Transverse colon (tissue), 4 donors: ENCODE results near the gene CDKN2D. TPM values are rescaled to one million over a fixed set of nuclear protein-coding genes. Genes with fewer than 3 reads are reported as not detected.
A peak's percentile ranks its signal among the peaks of the same experiment; 100 is the strongest.

Source experiments
- DNase-seq: peaks from one replicate; pipeline ENCODE4 v3.0.0-alpha.2; 2019
- H3K27ac ChIP-seq, 4 donors: fragments of 200-600 bp; sonication (generic); 2 replicates each; pipeline ENCODE4 v1.5.1; 2016 to 2018; ENCODE audit warnings: inconsistent platforms in 4 of 4
- H3K27me3 ChIP-seq: fragments of 200-600 bp; sonication (generic); 2 replicates; pipeline ENCODE4 v1.5.1; 2017; ENCODE audit warnings: inconsistent platforms
- H3K36me3 ChIP-seq, 4 donors: fragments of 200-600 bp; sonication (generic); 2 replicates each; pipeline ENCODE4 v1.5.1; 2017 to 2019; ENCODE audit warnings: inconsistent platforms in 4 of 4
- H3K4me1 ChIP-seq, 4 donors: fragments of 200-600 bp; sonication (generic); 2 replicates each; pipeline ENCODE4 v1.5.1; 2017 to 2020; ENCODE audit warnings: inconsistent platforms in 4 of 4
- H3K4me3 ChIP-seq, 4 donors: fragments of 200-600 bp; sonication (generic); 1 replicate in 1 of 4; 2 replicates in 3 of 4; pipeline versions ENCODE4 v1.5.1 to v1.6.1; 2017 to 2019; ENCODE audit warnings: inconsistent platforms in 4 of 4
- H3K9me3 ChIP-seq, 2 donors: fragments of 200-600 bp; sonication (generic); 2 replicates each; pipeline ENCODE4 v1.5.1; 2017 to 2019; ENCODE audit warnings: inconsistent platforms in 2 of 2
- CTCF ChIP-seq, 5 experiments: fragments of 200-600 bp in 3 of 5; fragments of 450-650 bp in 2 of 5; sonication (generic) in 3 of 5; IDR thresholded peaks; 1 replicate in 2 of 5; 2 replicates in 3 of 5; pipeline ENCODE4 v1.5.1; 2016 to 2017; ENCODE audit warnings: antibody characterized with exemption in 5 of 5, inconsistent platforms in 3 of 5, mild to moderate bottlenecking in 2 of 5, moderate library complexity in 1 of 5
- EP300 ChIP-seq: sonication (generic); formaldehyde crosslinking; IDR thresholded peaks from one replicate; pipeline ENCODE4 v1.6.1; 2017; ENCODE audit warnings: antibody characterized with exemption, low read depth
- POLR2A ChIP-seq: fragments of 450-650 bp; IDR thresholded peaks from one replicate; pipeline ENCODE4 v1.6.1; 2016; ENCODE audit warnings: antibody characterized with exemption, mild to moderate bottlenecking, moderate library complexity
- POLR2AphosphoS5 ChIP-seq, 3 donors: sonication (generic); formaldehyde crosslinking; IDR thresholded peaks; one replicate each; pipeline ENCODE4 v1.6.1; 2016; ENCODE audit warnings: antibody characterized with exemption in 3 of 3
- WGBS, 2 donors: methylation state at CpG; one replicate each; pipeline ENCODE4 v1.1.5; 2018; ENCODE audit warnings: low coverage in 1 of 2; 5-methylcytosine and 5-hydroxymethylcytosine counted together
- in situ Hi-C, 4 donors: fragments of 200-750 bp; cut with MboI; loops; one replicate each; pipeline versions ENCODE4 v1.15.0 to v1.15.1; 2017; ENCODE audit warnings: low sequenced_read_pairs in 3 of 4, low pct_ligation_motif_present in 1 of 4, low pct_unique_long_range_greater_than_20kb in 1 of 4
- intact Hi-C: fragments of 100-400 bp; cut with DNase I; formaldehyde crosslinking; loops from one replicate; pipeline ENCODE4 v1.15.1; 2023; ENCODE audit warnings: low total_unique reads
- total RNA-seq, 4 donors: library from RNA; depleted of rRNA; stranded (reverse); fragments of >200 nt; gene quantifications; one replicate each; pipeline ENCODE4 v1.1.0, GENCODE V29; 2016

Gene CDKN2D
- total RNA-seq, 4 donors from 2014 or later = 4.9 to 11.4 (median 7.1) TPM

- Histone ChIP-seq H3K27ac (peak overlapping the region; percentile 88 to 96 (median 90)), H3K9me3 (no peaks in the 10 kb centered on the region), H3K27me3 (no peaks in the 10 kb centered on the region), H3K36me3 (no peaks in the 10 kb centered on the region), H3K4me3 (peak overlapping the region; percentile 52 to 73 (median 65)), H3K4me1 (peaks cover 26 to 50% (median 35%) of the 10 kb centered on the region in 4 donors)
- whole genome bisulfite sequencing, 2 donors = 27 to 29% methylated on average over 4 to 5 of the region's 5 CpGs
- no peak for DNase-seq
- intact Hi-C loops = loop anchor here (2.0 to 10.0 kb wide), 2 partner anchors 63 to 269 kb away; partner anchors contain the start of genes KEAP1 and TMED1
- TF ChIP-seq CTCF (IDR thresholded peaks at IDR 0.05) (no peak), EP300 (no peak), POLR2A (no peak), POLR2AphosphoS5 (IDR thresholded peaks at IDR 0.05) (no peak)
- in situ Hi-C loops = no loop called here
These were observed 1.1 kb downstream of the CDKN2D start for GRCh38 chr19:10567656-10568055.

DNA sequence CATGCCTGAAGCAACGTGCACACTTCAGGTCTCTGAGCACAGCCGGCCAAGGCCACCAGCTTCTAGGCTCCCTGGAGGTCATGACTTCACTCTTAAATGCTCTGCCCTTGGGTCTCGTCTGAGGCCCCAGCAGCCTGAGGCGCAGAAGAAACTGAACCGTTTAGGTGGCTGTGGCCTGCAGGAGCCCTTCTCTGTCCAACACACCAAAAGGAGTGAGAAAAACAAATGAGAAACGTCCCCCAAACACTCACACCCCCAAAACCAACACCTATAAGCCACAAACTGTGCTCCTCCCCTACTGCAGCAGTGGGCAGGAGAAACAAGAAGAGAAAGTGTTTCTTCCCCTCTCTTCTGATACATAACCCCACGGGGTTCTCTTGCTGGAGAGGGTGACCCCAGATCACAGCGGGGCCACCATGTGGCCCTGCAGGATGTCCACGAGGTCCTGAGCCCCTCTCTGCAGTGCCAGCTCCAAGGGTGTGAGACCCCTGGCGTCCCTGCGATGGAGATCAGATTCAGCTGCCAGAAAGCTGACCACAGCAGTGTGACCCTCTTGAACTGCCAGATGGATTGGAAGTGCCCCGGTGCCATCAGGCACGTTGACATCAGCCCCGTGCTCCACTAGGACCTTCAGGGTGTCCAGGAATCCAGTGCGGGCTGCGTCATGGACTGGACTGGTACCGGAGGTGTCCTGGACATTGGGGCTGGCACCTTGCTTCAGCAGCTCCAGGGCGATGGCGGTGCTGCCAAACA lies 1.9 kb downstream of the CDKN2D start:
- WGBS, 2 donors = 65 to 67% methylated on average over 10 to 19 of the region's 19 CpGs
- peak overlapping the region in 2 of 4 donors; percentile 56 to 89 for H3K4me3 ChIP-seq
- TF ChIP-seq CTCF (IDR thresholded peaks at IDR 0.05) = no peak
- TF ChIP-seq POLR2A = no peak
- TF ChIP-seq EP300 = no peak
- TF ChIP-seq POLR2AphosphoS5 (IDR thresholded peaks at IDR 0.05) = no peak
- peak; percentile 41 for DNase-seq
- H3K27me3 ChIP-seq = no peaks in the 10 kb centered on the region
- intact Hi-C loops (loop anchor here (10.0 kb wide), 1 partner anchor 62 kb away; the partner anchor contains the start of gene KEAP1), in situ Hi-C loops (no loop called here)
- H3K9me3 ChIP-seq = no peaks in the 10 kb centered on the region
- H3K27ac ChIP-seq = peak overlapping the region; percentile 88 to 96 (median 90)
- H3K36me3 ChIP-seq = no peaks in the 10 kb centered on the region
- H3K4me1 ChIP-seq = peaks cover 26 to 42% (median 35%) of the 10 kb centered on the region in 4 donors

DNA sequence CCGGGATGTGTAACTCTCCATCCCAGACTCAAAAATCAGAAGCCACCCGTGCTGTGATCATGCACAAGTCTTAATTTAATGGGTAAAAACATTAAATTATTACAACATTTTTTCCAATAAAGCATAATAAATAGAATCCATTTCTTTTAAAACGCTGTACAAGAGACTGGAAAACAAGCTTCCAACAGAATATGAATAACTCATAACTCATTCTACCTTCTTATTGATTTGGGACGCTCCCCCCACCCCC lies 2.4 kb downstream of the CDKN2D start:
- Histone ChIP-seq H3K4me3 (peak overlapping the region in 3 of 4 donors; percentile 56 to 89 (median 67)), H3K27ac (peak overlapping the region; percentile 88 to 96 (median 90)), H3K27me3 (no peaks in the 10 kb centered on the region), H3K4me1 (peaks cover 26 to 42% (median 35%) of the 10 kb centered on the region in 4 donors), H3K9me3 (no peaks in the 10 kb centered on the region), H3K36me3 (no peaks in the 10 kb centered on the region)
- TF ChIP-seq EP300 = no peak
- TF ChIP-seq POLR2A = no peak
- no peak for TF ChIP-seq POLR2AphosphoS5 (IDR thresholded peaks at IDR 0.05)
- TF ChIP-seq CTCF (IDR thresholded peaks at IDR 0.05) = no peak
- no peak for DNase-seq
- WGBS, 2 donors = 4 to 8% methylated on average over 4 of the region's 4 CpGs
- intact Hi-C loops = loop anchor here (10.0 kb wide), 1 partner anchor 62 kb away; the partner anchor contains the start of gene KEAP1
- in situ Hi-C loops = no loop called here

- peak; percentile 85 for TF ChIP-seq EP300
- TF ChIP-seq POLR2AphosphoS5 (IDR thresholded peaks at IDR 0.05) = peak; percentile 88 to 94 (median 90)
- peak in 4 of 5 experiments; percentile 37 to 85 (median 48) for TF ChIP-seq CTCF (IDR thresholded peaks at IDR 0.05)
- peak; percentile 76 for TF ChIP-seq POLR2A
- peak; percentile 99 for DNase-seq
- Histone ChIP-seq H3K9me3 (no peaks in the 10 kb centered on the region), H3K27ac (peak within 1 kb of the TSS; percentile 88 to 96 (median 90)), H3K4me3 (peak within 1 kb of the TSS; percentile 56 to 97 (median 78)), H3K4me1 (peaks cover 26 to 42% (median 35%) of the 10 kb centered on the region in 4 donors), H3K36me3 (no peaks in the 10 kb centered on the region), H3K27me3 (no peaks in the 10 kb centered on the region)
- in situ Hi-C loops = no loop called here
- WGBS, 2 donors = 0 to 1% methylated on average over 4 to 57 of the region's 94 CpGs
- intact Hi-C loops = loop anchor here (10.0 kb wide), 1 partner anchor 61 kb away; the partner anchor contains the start of gene KEAP1
These were observed 3.0 kb downstream of the CDKN2D start, which contains the start of gene KRI1 for GRCh38 chr19:10565567-10566407. TSS of gene KRI1 (minus strand) at chr19:10566010. CDS start at chr19:10565999, 11 bp downstream.
